ENCODE results near the gene ADARB1.

- TF ChIP-seq, protein P1, sequence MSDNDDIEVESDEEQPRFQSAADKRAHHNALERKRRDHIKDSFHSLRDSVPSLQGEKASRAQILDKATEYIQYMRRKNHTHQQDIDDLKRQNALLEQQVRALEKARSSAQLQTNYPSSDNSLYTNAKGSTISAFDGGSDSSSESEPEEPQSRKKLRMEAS (IDR thresholded peaks at IDR 0.05; ENCODE audit: low read depth, low read length) = no peak
- TF ChIP-seq, protein P2, sequence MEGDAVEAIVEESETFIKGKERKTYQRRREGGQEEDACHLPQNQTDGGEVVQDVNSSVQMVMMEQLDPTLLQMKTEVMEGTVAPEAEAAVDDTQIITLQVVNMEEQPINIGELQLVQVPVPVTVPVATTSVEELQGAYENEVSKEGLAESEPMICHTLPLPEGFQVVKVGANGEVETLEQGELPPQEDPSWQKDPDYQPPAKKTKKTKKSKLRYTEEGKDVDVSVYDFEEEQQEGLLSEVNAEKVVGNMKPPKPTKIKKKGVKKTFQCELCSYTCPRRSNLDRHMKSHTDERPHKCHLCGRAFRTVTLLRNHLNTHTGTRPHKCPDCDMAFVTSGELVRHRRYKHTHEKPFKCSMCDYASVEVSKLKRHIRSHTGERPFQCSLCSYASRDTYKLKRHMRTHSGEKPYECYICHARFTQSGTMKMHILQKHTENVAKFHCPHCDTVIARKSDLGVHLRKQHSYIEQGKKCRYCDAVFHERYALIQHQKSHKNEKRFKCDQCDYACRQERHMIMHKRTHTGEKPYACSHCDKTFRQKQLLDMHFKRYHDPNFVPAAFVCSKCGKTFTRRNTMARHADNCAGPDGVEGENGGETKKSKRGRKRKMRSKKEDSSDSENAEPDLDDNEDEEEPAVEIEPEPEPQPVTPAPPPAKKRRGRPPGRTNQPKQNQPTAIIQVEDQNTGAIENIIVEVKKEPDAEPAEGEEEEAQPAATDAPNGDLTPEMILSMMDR (IDR thresholded peaks at IDR 0.05; ENCODE audit: low read depth, low read length) = no peak
- TF ChIP-seq POLR2A (IDR thresholded peaks at IDR 0.05; ENCODE audit: extremely low read depth, insufficient read length) = no peak
- TF ChIP-seq MYC (IDR thresholded peaks at IDR 0.05; ENCODE audit: low read depth, low read length) = no peak
These were observed 906 bp upstream of the ADARB1 start for GRCh38 chr21:45073301-45074047.

Measured in NB4 (cell line).